Hematopoietic multipotent progenitor cell treated with erythropoietin and hydrocortisone succinate and interleukin-3 and kit ligand, for 6 days (in vitro differentiated cells): ENCODE results near the gene ASTN1.

ENCODE experiments used
- DNase-seq: peaks from one replicate; pipeline ENCODE4 v3.0.0-alpha.2; 2015

ASTN1 gene

DNA sequence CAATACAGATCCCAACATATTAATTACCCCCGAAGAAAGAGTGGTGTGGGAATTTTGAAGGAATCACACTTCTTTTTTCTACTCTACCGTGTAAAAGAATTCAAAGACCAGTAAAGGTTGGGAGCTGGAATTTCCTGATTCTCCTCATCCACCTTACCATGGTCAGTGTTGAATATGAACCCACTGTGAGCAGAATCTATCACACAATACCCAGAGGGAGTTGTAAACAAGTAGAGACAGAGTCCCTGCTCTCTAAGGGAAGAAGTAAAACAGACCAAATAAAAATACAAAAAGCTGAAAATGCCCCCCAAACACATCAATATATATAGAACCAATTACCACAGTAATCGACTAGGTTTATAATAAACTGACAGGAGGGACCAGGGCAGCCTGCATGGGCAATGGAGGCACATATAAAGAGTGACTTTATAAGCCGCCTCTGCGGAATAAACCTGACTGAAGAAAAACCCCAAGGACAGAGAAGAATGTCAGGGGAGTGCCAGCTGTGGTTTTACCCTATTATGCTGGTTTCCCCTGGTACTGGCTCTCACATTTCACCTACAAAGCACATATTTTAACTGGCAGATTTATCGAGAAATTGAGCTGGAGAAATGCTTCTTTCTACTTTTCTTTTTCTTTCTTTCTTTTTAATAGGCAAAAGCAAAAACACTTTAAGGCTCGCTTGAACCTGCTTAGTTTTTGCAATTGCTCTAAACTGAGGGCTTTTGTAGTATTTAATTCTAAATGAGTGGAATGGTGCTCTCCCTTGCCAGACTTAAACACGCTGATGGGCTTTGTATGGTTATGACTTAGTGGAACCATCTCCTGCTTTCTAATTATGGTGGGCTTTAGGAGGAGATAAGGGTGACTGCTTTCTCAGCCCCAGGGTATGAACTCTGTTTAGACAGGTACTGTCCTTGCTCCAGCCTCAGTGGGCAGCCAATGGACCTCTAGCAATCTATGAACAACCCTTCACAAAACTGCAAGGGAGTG lies 244.8 kb downstream of the ASTN1 start:
- DNase-seq, result no peak

DNA sequence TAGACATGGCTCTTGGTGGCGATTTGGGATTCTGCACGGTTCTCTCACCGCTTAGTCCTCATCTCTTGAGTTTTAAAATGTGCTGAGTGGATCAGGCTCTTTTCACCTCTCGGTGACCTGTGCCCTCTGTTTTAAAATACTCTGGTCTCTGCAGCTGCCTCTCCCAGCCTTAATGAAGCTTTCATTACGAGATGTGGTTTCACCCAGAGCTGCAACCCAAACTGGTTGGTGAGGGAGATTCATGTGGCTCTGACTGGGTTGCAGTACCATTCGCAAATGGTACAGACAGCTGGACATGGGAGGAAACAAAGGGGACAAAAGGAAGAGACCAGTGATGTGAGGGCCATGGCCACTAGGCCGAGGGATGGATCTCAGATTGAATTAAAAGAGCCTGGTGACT lies 258.9 kb downstream of the ASTN1 start:
- DNase-seq, result no peak

DNA sequence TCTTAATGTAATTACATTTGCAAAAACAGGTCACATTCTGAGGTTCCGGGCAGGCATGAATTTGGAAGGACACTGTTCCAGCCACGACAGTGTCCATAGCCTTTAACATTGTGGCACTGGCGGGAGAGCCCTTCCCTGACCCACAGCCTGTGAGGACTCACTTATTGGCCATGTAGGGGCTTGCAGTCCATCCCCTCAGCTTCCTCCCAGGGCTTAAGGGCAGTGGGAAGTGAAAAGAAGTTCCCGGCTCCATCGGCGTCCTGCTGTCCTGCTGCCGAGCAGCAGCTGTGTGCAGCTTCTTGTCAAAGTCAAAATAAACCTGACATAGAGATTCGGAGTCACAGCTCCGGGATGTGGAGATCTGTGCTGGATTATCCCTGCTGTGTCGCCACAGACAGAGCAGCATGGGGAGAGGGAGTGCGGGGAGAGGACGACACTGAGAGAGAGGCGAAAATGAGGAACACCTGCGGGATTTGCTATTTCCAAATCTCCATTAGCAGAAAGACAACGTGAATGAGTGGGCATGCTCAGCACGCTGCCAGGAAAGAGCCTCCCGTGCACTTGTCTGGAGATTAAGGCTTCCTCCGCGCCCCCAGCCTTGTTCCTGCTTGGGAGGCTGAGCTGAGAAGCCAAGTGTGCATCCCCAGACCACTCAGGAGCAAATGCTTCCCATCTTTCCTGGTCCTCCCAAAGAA lies 260.3 kb downstream of the ASTN1 start:
- DNase-seq, result no peak

DNA sequence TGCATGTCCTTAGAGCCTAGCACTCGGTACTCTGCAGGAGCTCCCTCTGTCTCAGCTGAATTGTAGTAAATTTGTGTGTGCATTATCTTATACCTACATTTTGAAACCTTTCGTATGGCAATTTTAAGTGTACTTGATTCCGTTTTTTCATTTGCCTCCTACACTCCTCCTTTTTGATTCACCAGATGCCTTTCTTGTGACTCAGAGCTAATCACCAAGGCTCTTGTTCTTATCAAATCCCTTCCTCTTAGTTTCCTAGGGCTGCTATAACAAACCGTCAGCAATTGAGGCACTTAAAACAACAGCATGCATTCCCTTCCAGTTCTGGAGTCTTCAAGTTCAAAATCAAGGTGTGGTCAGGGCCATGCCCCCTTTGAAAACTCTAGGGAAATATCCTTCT lies 261.0 kb downstream of the ASTN1 start:
- DNase-seq, result no peak

DNA sequence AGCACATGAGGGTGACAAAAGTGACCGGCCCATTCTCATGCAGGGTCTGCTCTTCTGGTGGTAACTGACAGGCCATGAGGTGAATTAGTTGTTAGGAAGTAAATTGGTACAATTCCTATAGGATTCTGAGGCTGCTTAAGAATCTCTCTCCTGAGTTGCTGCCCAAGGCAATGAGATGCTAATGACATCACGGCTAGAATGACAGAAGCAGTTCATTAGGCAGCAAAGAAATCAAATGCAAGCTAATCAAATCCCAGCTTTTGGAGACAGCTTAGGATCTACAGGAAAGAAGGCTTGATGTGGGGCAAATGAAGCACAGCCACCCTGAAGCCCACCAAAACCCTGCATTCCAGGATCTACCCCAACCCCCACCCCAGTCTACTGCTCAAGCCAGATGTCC lies 265.2 kb downstream of the ASTN1 start:
- no peak for DNase-seq

DNA sequence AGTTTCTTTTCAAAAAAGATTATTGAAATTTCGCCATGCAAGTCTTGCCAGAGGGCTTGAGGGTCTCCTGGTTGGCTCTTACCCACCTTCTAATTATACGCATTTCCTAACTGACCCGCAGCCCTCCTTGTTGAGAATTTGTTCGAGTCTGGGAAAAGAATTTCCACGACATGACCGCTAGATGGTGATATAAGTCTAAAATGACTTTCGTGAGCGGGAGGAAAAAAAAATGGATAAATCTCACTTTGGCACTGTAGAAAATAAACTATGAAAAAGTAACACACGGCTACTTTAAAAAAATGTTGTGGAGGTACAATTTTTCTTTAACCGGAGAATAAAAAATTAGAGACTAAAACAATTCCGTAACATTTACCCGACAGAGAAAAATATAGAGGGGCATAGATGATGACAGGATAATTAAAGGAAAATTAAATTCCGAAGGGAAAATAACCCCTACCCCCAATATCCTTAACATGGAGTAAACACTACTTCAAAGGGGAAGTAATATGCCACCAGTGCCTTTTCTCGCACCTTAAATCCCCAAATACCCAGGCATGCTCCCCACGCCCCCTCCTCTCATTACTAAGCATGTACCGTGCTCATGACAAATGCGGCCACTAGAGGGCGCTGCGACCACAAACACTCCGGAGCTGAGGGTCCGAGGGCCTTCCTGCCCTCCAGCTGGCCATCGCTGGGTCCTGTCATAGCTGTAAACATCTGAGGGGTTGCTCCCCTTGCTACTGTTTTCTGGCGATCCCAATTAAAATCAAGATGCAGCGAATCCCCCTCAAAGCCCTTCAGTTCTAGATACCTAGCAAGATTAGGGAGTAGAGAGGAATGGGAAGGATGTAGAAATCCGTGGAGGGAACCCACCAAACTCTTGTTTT lies 266.9 kb downstream of the ASTN1 start:
- DNase-seq, result peak; percentile 80

DNA sequence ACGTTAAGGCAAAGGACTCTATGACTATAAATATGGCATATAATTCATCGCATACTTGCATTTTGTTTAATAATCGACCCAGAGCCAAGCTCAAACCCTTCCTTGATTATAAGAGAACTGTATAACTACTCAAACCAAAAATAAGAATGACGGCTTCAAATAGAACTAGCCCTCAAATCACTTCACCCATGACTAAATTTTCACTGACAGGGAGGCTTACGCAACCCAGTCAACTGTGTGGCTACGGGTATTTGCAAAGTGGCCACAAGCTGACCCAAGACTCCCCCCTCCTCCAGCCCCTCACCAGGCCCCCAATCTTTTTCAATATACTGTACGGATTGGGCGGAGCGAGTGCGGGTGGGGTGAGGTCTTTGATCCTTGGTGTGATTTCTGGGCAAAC lies 268.3 kb downstream of the ASTN1 start:
- no peak for DNase-seq

DNA sequence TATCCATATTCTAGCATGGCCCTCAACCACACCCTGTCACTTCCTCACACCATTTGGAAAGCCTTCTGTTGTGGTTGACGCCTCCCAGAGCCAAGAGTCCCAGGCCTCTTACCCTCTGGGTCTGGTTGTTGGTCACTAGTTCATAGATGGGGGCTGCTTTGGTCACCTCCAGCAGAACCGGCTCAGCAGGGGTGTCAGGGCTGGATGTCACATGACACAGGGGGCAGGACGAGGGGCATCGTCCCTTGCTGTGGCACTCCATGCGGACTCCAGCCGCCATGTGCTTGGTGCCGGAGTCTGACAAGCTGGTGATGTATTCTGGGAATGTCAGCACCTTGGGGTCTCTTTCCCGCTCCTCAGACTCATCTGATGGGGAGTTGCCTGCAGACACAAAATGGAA lies 270.1 kb downstream of the ASTN1 start:
- DNase-seq, result no peak

DNA sequence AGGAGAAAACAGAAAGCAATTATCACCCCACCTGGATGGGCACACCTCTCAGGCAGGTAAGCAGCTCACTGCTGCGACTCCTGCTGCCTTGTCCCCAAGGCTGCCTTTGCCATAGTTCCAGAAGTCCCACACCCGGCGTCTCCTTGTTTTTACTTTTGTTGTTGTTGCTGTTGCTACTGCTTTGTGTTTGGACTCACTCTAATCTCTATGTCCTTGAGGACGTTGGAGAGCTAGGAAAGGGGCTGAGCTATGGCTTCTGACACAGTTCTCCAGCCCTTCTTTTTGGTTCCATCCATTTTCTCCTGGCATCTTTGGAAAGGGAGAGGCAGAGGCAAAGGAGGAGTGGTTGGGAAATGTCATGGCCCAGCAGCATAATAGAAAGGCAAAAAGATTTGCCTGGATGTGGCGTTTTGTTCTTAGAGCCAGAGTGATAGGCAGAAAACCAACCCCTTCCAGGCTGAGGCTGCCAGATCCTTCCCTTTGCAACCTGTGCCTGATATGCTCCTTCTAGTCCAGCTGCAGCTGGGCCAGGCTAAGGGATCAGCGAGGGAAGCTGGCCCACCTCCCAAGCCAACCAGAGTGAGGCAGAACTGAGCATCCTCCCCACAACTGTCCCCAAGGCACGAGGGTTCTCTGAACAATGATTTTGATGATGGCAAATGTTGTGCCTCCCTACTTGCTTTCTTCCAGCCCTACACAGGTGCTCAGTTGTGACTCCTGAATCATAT lies 270.7 kb downstream of the ASTN1 start:
- DNase-seq, result no peak

DNA sequence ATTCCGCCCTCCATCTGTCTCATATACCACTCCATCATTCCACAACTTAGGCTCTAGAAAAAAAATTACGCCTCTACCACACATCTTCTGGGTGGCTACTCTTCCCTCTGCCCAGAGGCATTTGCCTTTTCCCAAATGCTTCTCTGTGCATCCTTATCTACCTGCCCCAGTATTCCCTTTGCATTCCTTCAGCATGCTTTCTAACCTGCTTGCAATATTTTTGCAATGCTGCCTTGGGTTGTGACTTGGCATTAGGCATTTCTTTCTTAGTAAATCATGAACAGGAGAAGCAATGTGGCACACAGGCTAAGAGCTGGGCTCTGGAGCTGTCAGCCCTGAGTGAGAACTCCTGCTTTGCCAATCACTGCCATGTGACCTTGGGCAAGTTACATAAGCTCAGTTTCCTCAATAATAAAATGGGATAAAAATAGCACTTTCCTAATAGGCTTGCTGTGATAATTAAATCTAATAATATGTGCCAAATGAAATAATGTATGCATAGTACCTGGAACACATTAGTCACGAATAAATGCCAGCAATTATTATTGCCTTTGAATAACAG lies 276.0 kb downstream of the ASTN1 start:
- DNase-seq, result no peak

DNA sequence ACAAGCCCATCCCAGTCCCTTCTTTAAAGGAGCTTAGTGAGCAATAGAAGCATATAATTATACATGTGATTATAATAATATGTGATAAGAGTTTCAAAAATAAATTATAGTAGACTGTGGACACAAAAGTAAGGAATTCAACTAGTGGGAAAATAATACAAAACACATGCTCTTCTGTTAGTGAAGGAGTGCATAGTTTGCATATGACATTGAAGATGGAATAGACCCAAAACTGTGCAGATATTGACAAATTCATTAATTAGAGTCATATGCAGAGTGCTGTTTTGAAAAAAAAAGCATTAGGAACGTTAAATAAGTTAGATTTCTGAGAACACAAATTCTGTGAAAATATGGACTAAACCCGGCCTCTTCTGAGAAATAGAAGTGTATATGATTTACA lies 278.8 kb downstream of the ASTN1 start:
- DNase-seq, result no peak

DNA sequence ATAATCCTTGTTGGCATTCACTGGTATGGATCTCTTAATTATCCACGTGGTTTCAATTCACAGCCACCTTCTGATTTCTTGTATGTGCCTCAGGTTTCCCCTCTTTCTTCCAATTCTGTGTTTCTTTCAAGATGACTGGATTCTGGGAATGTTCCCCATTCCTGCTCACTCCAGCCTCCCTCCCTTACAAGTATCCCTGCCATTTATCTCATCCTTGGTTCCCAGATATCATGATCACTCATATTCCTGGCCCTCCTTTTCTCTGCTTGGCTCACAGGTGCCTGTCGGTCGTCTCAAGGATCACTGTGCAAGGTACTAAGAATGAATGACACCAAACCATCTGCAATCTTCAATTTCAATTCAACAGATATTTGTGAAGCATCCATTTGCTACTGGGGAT lies 279.2 kb downstream of the ASTN1 start:
- DNase-seq, result no peak

DNA sequence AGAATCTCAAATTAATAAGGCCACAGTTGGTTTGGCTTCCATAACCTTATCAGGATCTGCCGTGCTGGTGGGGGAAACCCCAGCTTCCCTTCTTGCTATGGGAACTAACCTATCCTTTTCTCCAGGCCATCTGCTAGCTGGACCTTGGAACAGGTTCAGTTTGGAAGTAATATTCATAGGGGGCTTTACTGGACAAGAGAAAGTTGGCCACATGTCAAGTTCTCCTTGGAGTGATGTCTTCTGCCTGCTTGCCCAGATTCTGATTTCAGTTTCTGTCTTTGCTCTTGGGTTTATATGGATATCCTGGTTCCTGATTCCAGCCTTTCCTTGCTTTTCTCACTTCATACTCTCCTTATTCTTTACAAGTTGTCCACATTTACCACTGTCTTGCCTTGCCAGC lies 279.6 kb downstream of the ASTN1 start:
- no peak for DNase-seq

DNA sequence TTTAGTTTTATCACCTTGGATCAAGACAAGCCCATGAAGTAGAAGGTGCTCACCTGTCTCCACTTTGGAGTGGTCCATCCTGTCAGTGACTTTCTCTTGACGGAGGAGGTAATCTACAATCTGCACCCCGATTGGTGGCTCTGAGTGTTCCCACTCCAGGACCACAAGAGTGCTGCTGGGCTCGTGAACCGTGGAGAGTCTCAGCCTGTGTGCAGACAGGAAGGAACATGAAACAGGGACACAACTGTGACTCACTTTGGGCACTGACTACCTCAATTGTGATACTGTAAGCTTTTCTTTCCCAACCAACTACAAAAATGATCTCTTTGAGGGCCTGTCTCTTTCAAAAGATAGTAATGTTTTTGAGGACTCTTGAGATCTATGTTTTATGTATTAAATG lies 280.2 kb downstream of the ASTN1 start:
- no peak for DNase-seq

DNA sequence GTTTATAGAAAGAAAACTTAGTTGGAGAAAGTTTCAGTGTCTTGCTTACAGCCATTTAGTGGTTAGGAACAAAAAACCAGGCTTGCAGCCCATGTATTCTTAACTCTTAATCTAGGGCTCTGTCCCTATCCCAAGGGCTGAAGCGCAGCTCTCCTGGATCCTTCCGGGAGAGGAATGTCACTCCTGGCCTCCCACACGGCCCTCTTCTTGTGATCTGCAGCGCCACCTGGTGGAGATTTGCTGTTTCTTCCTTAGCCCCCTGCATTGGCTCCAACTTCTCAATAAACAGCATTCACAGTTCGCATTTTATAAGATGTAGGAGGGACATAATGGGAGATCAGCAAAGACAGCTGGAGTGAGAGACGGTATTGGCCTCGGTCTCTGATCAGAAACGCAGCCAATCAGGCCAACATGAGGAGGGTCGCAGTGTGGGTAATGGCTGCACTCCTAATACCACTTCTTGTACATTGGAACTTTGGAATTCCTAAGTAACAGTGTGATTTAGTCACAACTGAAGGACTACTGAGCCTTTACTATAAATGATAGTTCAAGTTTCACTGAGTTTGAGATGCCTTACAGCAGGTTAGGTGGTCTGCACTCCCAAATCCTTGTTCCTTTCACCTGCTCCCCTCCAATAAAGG lies 283.4 kb downstream of the ASTN1 start:
- DNase-seq, result peak; percentile 83

DNA sequence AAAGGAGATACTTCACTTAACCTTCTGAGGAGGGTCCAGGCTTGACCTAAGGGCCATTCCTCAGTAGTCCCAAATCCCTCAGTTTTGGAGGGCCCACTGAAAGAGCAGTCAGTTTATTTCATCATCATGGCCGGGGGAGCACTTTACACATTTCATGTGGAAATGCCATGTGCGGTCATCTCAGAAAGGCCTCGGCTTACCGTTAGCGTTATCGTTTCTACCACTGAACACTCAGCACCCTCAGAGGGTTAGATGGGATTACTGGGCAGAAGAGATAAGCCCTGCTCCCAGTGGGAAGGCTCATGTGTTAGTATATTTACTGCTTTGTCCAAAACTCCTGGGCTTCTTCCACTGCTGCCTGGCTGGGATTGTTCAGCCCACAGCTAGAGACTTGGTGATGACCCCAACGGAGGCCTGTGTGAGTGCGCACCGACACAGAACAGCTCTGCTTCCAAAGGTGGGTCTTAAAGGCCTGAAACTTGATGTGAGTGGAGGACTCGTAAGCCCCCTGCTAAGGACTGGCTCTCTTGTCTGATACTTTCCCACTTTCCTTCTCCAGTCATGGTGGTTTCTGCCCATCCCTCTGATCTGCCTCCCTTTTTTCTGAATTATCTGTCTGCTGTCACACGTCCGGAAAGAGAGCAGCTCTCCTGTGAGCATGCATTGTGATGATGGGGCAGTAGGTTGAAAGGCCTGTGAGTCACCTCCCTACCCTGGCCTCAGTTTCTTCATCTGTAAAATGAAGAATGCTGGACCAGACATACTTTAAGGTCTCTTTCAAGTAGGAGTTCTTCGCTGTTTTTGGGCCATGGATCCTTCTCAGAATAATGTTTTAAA lies 284.5 kb downstream of the ASTN1 start:
- DNase-seq, result no peak

DNA sequence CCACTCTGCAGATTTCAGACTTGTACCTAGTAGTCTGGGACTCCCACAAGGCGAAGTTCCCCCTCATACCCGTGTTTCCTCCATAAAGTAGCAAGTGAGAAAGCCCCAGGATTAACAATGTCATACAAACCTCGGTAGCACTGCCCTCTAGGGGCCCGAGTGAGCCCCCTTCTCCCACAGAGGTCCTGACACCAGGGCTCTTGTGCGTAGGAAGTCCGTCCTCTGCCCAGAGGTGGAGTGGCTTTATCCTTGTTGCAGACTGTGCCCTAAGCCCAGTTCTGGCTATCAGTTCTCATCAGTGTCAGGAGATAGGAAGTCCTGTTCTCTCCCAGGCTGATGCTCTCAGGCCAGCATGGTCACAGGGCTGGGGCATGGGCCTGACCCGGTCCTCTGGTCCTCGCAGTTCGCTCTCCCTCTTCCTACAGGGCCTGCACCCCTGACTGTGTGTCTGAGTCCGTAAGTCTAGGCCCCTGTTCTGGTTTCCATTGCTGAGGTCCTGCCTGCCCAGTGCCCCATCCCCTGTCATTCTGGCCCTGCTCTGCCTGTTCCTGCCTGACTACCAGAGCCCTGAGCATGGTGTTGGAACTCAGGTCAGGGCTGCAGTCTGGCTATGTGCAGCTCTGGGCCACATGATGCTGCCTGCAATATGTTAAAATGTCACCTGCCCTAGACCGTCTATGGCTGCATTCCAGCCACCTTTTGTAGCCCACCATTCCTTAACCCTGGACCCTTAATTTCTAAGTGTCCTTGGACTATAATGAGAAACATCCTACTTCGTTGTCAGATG lies 285.6 kb downstream of the ASTN1 start:
- DNase-seq, result peak; percentile 5

DNA sequence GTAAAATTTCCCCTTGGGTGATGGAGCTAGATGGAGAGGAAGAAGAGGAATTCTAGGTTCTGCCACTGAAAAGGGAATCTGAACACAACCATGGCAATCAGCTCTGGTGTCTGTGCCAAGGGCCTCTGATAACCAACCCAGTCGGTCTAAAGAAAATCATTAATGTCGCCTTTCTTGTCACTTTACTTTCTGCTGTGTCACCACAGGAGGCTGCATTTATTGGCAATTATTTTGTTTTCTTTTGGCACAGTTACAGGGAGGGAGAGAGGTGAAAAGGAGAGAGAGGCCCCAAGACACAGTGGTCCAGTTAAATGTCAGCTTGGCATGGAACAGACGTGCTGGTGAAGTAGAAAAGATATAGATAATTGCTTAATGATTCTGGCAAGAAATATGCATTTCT lies 287.0 kb downstream of the ASTN1 start:
- DNase-seq, result no peak

DNA sequence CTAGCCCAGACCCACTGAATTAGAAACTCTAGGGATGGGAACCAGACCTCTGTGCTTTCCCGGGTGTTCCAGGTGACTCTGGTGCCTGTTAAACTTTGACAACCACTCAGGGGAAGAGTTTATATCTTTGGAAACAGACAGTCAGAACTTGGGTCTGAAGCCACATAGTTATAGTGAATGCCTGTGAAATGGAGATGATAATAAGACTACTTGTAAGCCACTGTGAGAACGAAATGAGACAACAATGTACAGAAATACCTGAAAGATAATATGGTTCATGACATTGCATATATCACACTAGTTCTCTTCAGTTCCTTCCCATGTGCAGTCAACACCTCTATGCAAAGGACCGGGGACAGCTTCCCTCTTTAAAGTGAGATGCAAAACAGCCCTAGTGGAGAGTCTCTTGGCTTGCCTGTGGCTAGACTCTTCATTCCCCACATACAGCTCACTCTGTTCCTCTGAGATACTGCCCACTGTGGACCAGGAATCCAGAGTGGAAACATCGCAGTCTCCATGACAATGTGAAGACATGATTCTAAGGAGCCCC lies 287.5 kb downstream of the ASTN1 start:
- DNase-seq, result no peak

DNA sequence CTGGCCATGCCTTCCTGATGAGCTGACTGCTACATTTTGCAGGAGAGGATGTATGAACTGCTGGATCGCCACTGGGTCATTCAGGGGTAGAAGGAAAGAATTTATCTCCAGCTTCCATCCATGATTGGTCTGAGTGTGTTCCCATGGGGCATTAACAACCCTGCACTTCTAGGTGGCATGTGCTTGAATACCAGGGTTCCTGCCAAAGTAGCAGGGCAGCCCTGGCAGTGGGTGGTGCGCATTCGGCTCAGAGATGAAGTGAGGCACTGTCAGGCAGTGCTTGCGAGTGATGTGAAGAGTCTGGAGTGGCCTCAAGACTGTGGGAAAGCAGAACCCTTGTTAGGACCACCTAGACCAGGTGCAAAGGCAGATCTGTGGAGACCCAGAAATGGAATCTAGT lies 294.9 kb downstream of the ASTN1 start:
- no peak for DNase-seq
